Thyroid gland (tissue), 4 donors: ENCODE results near the gene KIAA1586. TPM values are rescaled to one million over a fixed set of nuclear protein-coding genes. Genes with fewer than 3 reads are reported as not detected.

Experiments
- DNase-seq, 2 donors: peaks; one replicate each; pipeline ENCODE4 v3.0.0-alpha.2; 2019
- H3K27ac ChIP-seq, 3 donors: fragments of 200-600 bp; sonication (generic); 1 replicate in 2 of 3; 2 replicates in 1 of 3; pipeline ENCODE4 v1.5.1; 2016 to 2019; ENCODE audit warnings: mild to moderate bottlenecking in 1 of 3, moderate library complexity in 1 of 3
- H3K27me3 ChIP-seq: fragments of 200-600 bp; sonication (generic); one replicate; pipeline ENCODE4 v1.5.1; 2019
- H3K36me3 ChIP-seq, 2 donors: fragments of 200-600 bp; sonication (generic); one replicate each; pipeline ENCODE4 v1.5.1; 2016 to 2019
- H3K4me1 ChIP-seq, 2 donors: fragments of 200-600 bp; sonication (generic); one replicate each; pipeline ENCODE4 v1.5.1; 2017 to 2019
- H3K4me3 ChIP-seq, 3 donors: fragments of 200-600 bp; sonication (generic); replicated peaks in 1 of 3; 1 replicate in 2 of 3; 2 replicates in 1 of 3; pipeline ENCODE4 v1.5.1; 2016; ENCODE audit warnings: mild to moderate bottlenecking in 1 of 3
- H3K9me3 ChIP-seq: fragments of 200-600 bp; sonication (generic); one replicate; pipeline ENCODE4 v1.5.1; 2017
- CTCF ChIP-seq, 6 experiments: fragments of 200-600 bp in 3 of 6; fragments of 450-650 bp in 3 of 6; sonication (generic) in 3 of 6; IDR thresholded peaks; one replicate each; pipeline ENCODE4 v1.5.1; 2016 to 2019; ENCODE audit warnings: antibody characterized with exemption in 6 of 6, mild to moderate bottlenecking in 2 of 6, inconsistent platforms in 1 of 6, moderate library complexity in 1 of 6
- POLR2A ChIP-seq, 2 donors: fragments of 450-650 bp; IDR thresholded peaks; one replicate each; pipeline ENCODE4 v1.6.1; 2017; ENCODE audit warnings: antibody characterized with exemption in 2 of 2, mild to moderate bottlenecking in 2 of 2, moderate library complexity in 1 of 2
- WGBS, 2 donors: methylation state at CpG; one replicate each; pipeline ENCODE4 v1.1.5; 2017; 5-methylcytosine and 5-hydroxymethylcytosine counted together
- intact Hi-C: fragments of 100-400 bp; cut with DNase I; formaldehyde crosslinking; loops from one replicate; pipeline ENCODE4 v1.15.1; 2023
- total RNA-seq, 4 donors: library from RNA; depleted of rRNA; stranded (reverse); fragments of >200 nt; gene quantifications; one replicate each; pipeline ENCODE4 v1.2.3, GENCODE V29; 2016

Gene KIAA1586
- total RNA-seq, 4 donors from 2014 or later: 9.1 to 16.8 (median 11.0) TPM

GRCh38 chr6:57021086-57021720 lies 25.3 kb upstream of the KIAA1586 start:
- H3K27me3 ChIP-seq: no peaks in the 10 kb centered on the region
- WGBS, 2 donors: 8 to 18% methylated on average over 1 of the region's 1 CpG
- no peak for DNase-seq
- intact Hi-C loops: loop anchor here (5.0 kb wide), 1 partner anchor 114 kb away; no protein-coding TSS in a partner anchor
- no peak overlapping the region for H3K4me3 ChIP-seq
- no peaks in the 10 kb centered on the region for H3K4me1 ChIP-seq
- H3K27ac ChIP-seq: no peak overlapping the region
- H3K9me3 ChIP-seq: no peaks in the 10 kb centered on the region
- H3K36me3 ChIP-seq: no peaks in the 10 kb centered on the region
- TF ChIP-seq POLR2A (IDR thresholded peaks at IDR 0.05): no peak
- peak in 5 of 6 experiments; percentile 31 to 58 (median 47) for TF ChIP-seq CTCF (IDR thresholded peaks at IDR 0.05)

- no peak overlapping the region for H3K27ac ChIP-seq
- no peak overlapping the region for H3K4me3 ChIP-seq
- TF ChIP-seq CTCF (IDR thresholded peaks at IDR 0.05) (no peak), POLR2A (IDR thresholded peaks at IDR 0.05) (no peak)
- intact Hi-C loops: loop anchor here (5.0 kb wide), 1 partner anchor 117 kb away; no protein-coding TSS in a partner anchor
- no peaks in the 10 kb centered on the region for H3K4me1 ChIP-seq
- no peaks in the 10 kb centered on the region for H3K9me3 ChIP-seq
- DNase-seq: no peak
- no peaks in the 10 kb centered on the region for H3K27me3 ChIP-seq
- H3K36me3 ChIP-seq: no peaks in the 10 kb centered on the region
- 59 to 69% methylated on average over 2 of the region's 2 CpGs for WGBS, 2 donors
Measured at GRCh38 chr6:57024321-57024720, 22.2 kb upstream of the KIAA1586 start.

GRCh38 chr6:57024775-57025174 lies 21.7 kb upstream of the KIAA1586 start:
- no peaks in the 10 kb centered on the region for H3K27me3 ChIP-seq
- TF ChIP-seq CTCF (IDR thresholded peaks at IDR 0.05): no peak
- no peak for TF ChIP-seq POLR2A (IDR thresholded peaks at IDR 0.05)
- H3K4me3 ChIP-seq: no peak overlapping the region
- H3K9me3 ChIP-seq: no peaks in the 10 kb centered on the region
- no peaks in the 10 kb centered on the region for H3K36me3 ChIP-seq
- DNase-seq: no peak
- intact Hi-C loops: loop anchor here (5.0 kb wide), 1 partner anchor 117 kb away; no protein-coding TSS in a partner anchor
- no peaks in the 10 kb centered on the region for H3K4me1 ChIP-seq
- WGBS, 2 donors: 91 to 93% methylated on average over 1 of the region's 1 CpG
- H3K27ac ChIP-seq: no peak overlapping the region

GRCh38 chr6:57026001-57026400 lies 20.5 kb upstream of the KIAA1586 start:
- DNase-seq: no peak
- H3K36me3 ChIP-seq: no peaks in the 10 kb centered on the region
- H3K9me3 ChIP-seq: no peaks in the 10 kb centered on the region
- TF ChIP-seq POLR2A (IDR thresholded peaks at IDR 0.05) (no peak), CTCF (IDR thresholded peaks at IDR 0.05) (no peak)
- no peak overlapping the region for H3K4me3 ChIP-seq
- intact Hi-C loops: no loop called here
- no peaks in the 10 kb centered on the region for H3K4me1 ChIP-seq
- no peak overlapping the region for H3K27ac ChIP-seq
- H3K27me3 ChIP-seq: no peaks in the 10 kb centered on the region
- WGBS, 2 donors: 88 to 90% methylated on average over 1 of the region's 1 CpG

GRCh38 chr6:57027301-57027700 lies 19.2 kb upstream of the KIAA1586 start:
- WGBS, 2 donors: 90 to 92% methylated on average over 3 of the region's 3 CpGs
- H3K27ac ChIP-seq: no peak overlapping the region
- H3K36me3 ChIP-seq: no peaks in the 10 kb centered on the region
- H3K9me3 ChIP-seq: no peaks in the 10 kb centered on the region
- no peak overlapping the region for H3K4me3 ChIP-seq
- TF ChIP-seq POLR2A (IDR thresholded peaks at IDR 0.05) (no peak), CTCF (IDR thresholded peaks at IDR 0.05) (no peak)
- H3K4me1 ChIP-seq: no peaks in the 10 kb centered on the region
- H3K27me3 ChIP-seq: no peaks in the 10 kb centered on the region
- no peak for DNase-seq
- intact Hi-C loops: no loop called here
